ENCODE measurements around the gene GALNT1.

Gene GALNT1

GRCh38 chr18:35728676-35729075 is 147.1 kb downstream of the GALNT1 start:
- DNase-seq = no peak

DNA sequence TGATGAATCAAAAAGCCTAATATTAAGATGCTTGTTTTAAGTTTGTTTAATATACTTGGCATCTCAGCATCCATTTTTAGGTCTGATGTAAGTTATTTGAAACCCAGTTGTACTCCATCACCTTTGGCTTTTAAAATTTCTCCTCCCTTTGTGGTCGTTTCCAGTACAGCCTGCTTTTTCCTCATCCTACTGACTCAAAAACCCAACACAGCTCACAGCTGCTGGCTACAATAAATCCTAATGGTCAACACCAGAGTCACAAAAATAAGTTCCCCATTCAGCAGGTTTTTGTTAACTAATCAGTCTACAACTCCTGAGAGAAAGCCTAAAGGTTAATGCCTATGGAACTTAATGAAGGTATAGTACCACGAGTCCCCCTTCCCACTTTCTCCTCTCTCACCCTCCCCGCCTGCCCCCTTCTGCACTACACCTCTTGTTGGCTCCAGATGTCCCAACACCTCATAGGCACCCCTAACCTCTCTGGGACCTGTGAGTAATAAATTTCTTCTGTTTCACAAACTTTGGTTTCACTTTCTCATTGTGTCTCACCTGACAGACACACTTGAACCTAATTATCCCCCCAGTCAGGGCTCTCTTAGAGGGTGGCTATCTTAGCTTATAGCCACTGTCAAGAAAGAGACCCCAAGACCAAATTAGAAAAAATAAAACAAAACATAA is 148.6 kb downstream of the GALNT1 start:
- DNase-seq = no peak

DNA sequence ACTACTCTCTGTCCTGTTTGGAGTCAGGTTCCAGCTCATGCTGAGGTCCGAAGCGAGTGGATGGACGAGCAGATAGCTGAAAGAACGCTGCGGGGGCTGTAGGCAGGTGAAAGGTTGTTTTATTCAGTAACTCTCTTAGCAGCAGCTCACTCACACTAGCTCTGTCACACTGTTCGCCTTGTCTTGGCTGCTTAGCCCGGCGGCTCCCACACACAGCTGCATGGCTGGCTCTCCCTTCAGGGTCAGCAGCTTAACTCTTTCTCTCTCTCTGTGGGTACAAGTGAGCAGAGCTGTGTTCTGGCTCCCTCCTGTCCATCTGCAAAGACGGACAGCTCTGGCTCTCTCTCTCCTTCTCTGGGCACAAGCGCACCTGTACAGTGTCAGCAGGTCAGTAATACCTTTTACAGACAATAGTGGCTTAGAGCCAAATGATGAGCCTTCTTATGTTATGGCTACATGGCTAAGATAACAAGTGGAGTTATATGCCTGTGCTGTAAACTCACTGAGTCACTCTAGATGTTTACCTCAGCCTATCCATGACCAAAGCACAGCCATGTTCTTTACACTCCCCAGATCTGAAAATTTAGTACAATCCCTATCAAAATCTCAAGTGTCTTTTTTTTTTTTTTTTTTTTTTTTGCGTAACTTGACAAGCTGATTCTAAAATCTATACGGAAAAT is 149.3 kb downstream of the GALNT1 start:
- DNase-seq = no peak

DNA sequence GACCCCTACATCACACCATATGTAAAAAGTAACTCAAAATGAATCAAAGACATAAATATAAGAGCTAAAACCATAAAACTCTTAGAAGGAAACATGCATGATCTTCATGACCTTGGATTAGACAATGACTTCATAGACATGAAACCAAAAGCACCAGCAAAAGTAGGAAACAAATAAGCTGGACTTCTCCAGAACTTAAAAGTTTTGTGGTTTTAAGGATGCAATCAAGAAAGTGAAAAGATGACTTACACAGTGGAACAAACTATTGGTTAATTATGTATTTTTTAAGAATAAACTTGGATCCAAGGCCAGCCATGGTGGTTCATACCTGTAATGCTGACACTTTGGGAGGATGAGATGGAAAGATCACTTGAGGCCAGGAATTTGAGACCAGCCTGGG is 150.2 kb downstream of the GALNT1 start:
- no peak for DNase-seq

DNA sequence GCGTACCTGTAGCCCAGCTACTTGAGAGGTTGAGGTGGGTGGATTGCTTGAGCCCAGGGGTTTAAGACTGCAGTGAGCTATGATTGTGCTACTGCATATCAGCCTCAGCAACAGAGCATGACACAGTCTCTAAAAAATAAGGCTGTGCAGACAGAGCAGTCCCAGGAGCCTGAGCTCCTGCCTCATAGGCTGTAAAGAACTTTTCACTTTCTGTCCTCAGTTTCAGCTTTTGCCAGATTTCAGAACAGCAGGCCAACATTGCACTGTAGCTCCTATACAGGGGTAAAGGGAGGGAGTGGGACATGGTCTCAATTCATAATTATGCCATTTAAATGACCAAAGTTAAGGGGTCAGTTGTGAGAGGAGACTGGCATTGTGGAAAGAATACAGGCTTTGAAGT is 150.6 kb downstream of the GALNT1 start:
- no peak for DNase-seq

- DNase-seq = no peak
Observed at GRCh38 chr18:35732636-35733035, 151.1 kb downstream of the GALNT1 start.

- DNase-seq = no peak
Observed at GRCh38 chr18:35733408-35733807, 151.9 kb downstream of the GALNT1 start.

- DNase-seq = no peak
Observed at GRCh38 chr18:35736696-35737095, 155.2 kb downstream of the GALNT1 start.

DNA sequence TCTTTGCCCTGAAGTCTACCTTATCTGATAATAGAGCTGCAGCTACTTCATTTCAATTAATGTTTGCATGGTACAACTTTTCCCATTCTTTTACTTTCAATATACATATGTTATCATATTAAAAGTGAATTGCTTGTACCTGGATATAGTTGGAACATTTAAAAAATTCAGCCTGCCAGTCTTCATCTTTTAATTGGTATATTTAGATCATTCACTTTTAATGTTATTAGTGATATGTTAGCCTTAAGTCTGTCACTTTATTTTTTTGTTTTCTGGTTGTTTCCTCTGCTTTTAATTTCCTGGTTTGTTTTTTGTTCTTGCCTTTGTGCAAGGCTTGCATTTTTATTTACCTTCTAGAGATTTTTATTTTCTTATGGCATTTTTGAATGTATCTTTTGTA is 158.2 kb downstream of the GALNT1 start:
- no peak for DNase-seq

GRCh38 chr18:35740656-35741055 is 159.1 kb downstream of the GALNT1 start:
- DNase-seq = no peak

GRCh38 chr18:35743916-35744315 is 162.4 kb downstream of the GALNT1 start:
- DNase-seq = no peak

GRCh38 chr18:35745814-35746213 is 164.3 kb downstream of the GALNT1 start:
- DNase-seq = no peak

DNA sequence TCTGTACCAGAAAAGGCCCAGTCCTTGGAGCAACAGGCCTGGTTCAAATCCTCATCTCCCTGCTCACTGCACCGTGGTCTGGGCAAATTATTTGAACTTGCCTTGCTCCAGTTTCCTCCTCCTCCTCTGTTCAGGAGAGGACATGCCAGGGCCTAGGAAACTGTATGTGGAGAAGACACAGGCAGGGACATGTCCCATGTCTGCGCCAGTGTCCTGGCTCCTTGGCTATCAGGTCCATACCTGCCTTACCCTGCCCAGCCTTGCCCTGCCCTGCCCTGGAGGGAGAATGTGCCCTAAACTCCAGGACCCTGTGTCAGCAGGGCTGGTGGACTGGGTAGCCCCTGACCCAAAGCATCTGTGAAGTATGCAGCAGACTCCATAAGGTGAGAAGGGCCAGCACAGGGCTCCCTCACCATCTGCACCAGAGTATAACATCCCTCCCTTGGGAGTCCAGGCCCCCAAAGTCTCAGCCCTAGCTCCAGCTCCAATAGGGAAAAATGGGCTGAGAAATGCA is 165.3 kb downstream of the GALNT1 start:
- no peak for DNase-seq

GRCh38 chr18:35747894-35748472 is 166.4 kb downstream of the GALNT1 start:
- no peak for DNase-seq

- DNase-seq = no peak
Observed at GRCh38 chr18:35749701-35750100, 168.2 kb downstream of the GALNT1 start.

DNA sequence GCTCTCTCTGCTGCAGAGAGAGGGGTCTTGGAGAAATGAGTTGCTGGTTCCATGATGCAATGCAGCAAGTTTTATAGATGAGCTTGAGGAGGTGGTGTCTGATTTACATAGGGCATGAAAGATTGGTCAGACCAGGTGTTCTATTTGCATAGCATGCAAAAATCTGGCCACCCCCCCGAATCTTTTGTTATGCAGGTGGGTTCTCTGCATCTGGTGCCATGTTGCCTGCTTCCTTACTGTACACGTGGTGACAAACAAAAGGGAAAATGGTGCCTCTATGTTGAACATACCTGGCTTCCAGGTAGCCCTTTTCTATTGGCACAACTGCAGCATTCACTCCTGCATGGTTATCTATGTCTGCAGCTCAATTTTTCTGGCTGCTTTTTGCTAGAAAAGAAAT is 169.4 kb downstream of the GALNT1 start:
- DNase-seq = no peak

- no peak for DNase-seq
Observed at GRCh38 chr18:35753306-35753910, 171.9 kb downstream of the GALNT1 start.

GRCh38 chr18:35754464-35754863 is 172.9 kb downstream of the GALNT1 start:
- DNase-seq = no peak

GRCh38 chr18:35755369-35755768 is 173.8 kb downstream of the GALNT1 start:
- no peak for DNase-seq

GRCh38 chr18:35756506-35757117 is 175.1 kb downstream of the GALNT1 start:
- DNase-seq = peak; percentile 20

All from NK-92 treated with Interleukin-12 subunit alpha and Interleukin-12 subunit beta, amount 100 ng/mL, for 24 hours (cell line).